Gastrocnemius medialis (tissue), 4 donors: ENCODE measurements around the gene FRY.

Source experiments
- CTCF ChIP-seq, 5 experiments: fragments of 450-650 bp in 3 of 5; fragments of 200-600 bp in 2 of 5; sonication (generic) in 2 of 5; IDR thresholded peaks in 4 of 5; conservative IDR thresholded peaks in 1 of 5; 1 replicate in 4 of 5; 2 replicates in 1 of 5; pipeline ENCODE4 v1.5.1; 2016 to 2019; ENCODE audit warnings: antibody characterized with exemption in 5 of 5, mild to moderate bottlenecking in 3 of 5, moderate library complexity in 3 of 5
- POLR2A ChIP-seq, 2 donors: fragments of 450-650 bp; IDR thresholded peaks; one replicate each; pipeline ENCODE4 v1.6.1; 2017; ENCODE audit warnings: antibody characterized with exemption in 2 of 2, mild to moderate bottlenecking in 2 of 2, moderate library complexity in 2 of 2

- TF ChIP-seq CTCF (IDR thresholded peaks at IDR 0.05 in 4 of 5, conservative IDR thresholded peaks at IDR 0.05 in 1 of 5) (no peak), POLR2A (IDR thresholded peaks at IDR 0.05) (no peak)
These were observed 177.3 kb downstream of the FRY start for GRCh38 chr13:32208860-32209259.
